Mesenchymal stem cell (in vitro differentiated cells and primary cell): ENCODE results near the gene ACOT9.

Experiments
- DNase-seq: peaks from one replicate; pipeline ENCODE4 v3.0.0-alpha.2; 2013
- H2AFZ ChIP-seq: one replicate; pipeline ENCODE4 v1.6.1; 2013; ENCODE audit warnings: low read depth, mild to moderate bottlenecking, control low read depth, inconsistent platforms, low read length, moderate library complexity
- H2AK5ac ChIP-seq: 2 replicates; pipeline ENCODE4 v1.6.1; 2013; ENCODE audit warnings: low read length, moderate library complexity, mild to moderate bottlenecking, inconsistent platforms; ENCODE audit not compliant: severe bottlenecking
- H2BK120ac ChIP-seq: one replicate; pipeline ENCODE4 v1.6.1; 2013; ENCODE audit warnings: low read depth, mild to moderate bottlenecking, inconsistent platforms, low read length, moderate library complexity
- H2BK12ac ChIP-seq, 2 experiments: one replicate each; pipeline ENCODE4 v1.6.1; 2013; ENCODE audit warnings: inconsistent platforms in 2 of 2, low read length in 2 of 2, mild to moderate bottlenecking in 2 of 2, moderate library complexity in 2 of 2, control low read depth in 1 of 2
- H2BK15ac ChIP-seq: one replicate; pipeline ENCODE4 v1.6.1; 2013; ENCODE audit warnings: mild to moderate bottlenecking, low read depth, inconsistent platforms; ENCODE audit not compliant: poor library complexity, severe bottlenecking
- H2BK5ac ChIP-seq: 2 replicates; pipeline ENCODE4 v1.6.1; 2013; ENCODE audit warnings: low read depth, mild to moderate bottlenecking, low read length, control low read depth, inconsistent platforms; ENCODE audit not compliant: poor library complexity, severe bottlenecking
- H3K14ac ChIP-seq, 2 experiments: one replicate each; pipeline ENCODE4 v1.6.1; 2013; ENCODE audit warnings: inconsistent platforms in 2 of 2, low read length in 2 of 2, control low read depth in 1 of 2, mild to moderate bottlenecking in 1 of 2, moderate library complexity in 1 of 2
- H3K18ac ChIP-seq, 2 experiments: one replicate each; pipeline ENCODE4 v1.6.1; 2013; ENCODE audit warnings: inconsistent platforms in 2 of 2, low read length in 2 of 2, control low read depth in 1 of 2, low read depth in 1 of 2, mild to moderate bottlenecking in 1 of 2
- H3K23ac ChIP-seq, 2 experiments: one replicate each; pipeline ENCODE4 v1.6.1; 2013; ENCODE audit warnings: inconsistent platforms in 2 of 2, low read length in 2 of 2, mild to moderate bottlenecking in 2 of 2, moderate library complexity in 2 of 2, control low read depth in 1 of 2
- H3K27ac ChIP-seq: 2 replicates; pipeline ENCODE4 v1.5.1; 2013; ENCODE audit warnings: mild to moderate bottlenecking, moderate library complexity, low read length, control low read depth, inconsistent platforms; ENCODE audit not compliant: poor library complexity, severe bottlenecking
- H3K27me3 ChIP-seq, 2 experiments: 2 replicates each; pipeline versions ENCODE4 v1.6.1 to v1.7.0; 2013; ENCODE audit warnings: low read length in 2 of 2, mild to moderate bottlenecking in 2 of 2, moderate library complexity in 2 of 2, control low read depth in 1 of 2, inconsistent platforms in 1 of 2; ENCODE audit not compliant: control insufficient read depth in 1 of 2, insufficient read depth in 1 of 2
- H3K36me3 ChIP-seq, 2 experiments: 2 replicates each; pipeline versions ENCODE4 v1.6.1 to v1.7.0; 2013; ENCODE audit warnings: low read length in 2 of 2, control low read depth in 1 of 2, inconsistent platforms in 1 of 2, low read depth in 1 of 2, mild to moderate bottlenecking in 1 of 2; ENCODE audit not compliant: insufficient read depth in 2 of 2, control insufficient read depth in 1 of 2
- H3K4ac ChIP-seq, 2 experiments: one replicate each; pipeline ENCODE4 v1.6.1; 2013; ENCODE audit warnings: inconsistent platforms in 2 of 2, low read length in 2 of 2, mild to moderate bottlenecking in 2 of 2, moderate library complexity in 2 of 2, control low read depth in 1 of 2, low read depth in 1 of 2
- H3K4me1 ChIP-seq: 2 replicates; pipeline ENCODE4 v1.6.1; 2013; ENCODE audit warnings: low read depth, low read length, control low read depth; ENCODE audit not compliant: control insufficient read depth, insufficient read depth
- H3K4me2 ChIP-seq: 2 replicates; pipeline ENCODE4 v1.6.1; 2013; ENCODE audit warnings: low read length, mild to moderate bottlenecking, inconsistent platforms; ENCODE audit not compliant: poor library complexity, severe bottlenecking
- H3K4me3 ChIP-seq, 2 experiments: 2 replicates each; pipeline versions ENCODE4 v1.5.1 to v1.7.0; 2013; ENCODE audit warnings: low read length in 2 of 2, mild to moderate bottlenecking in 2 of 2, control low read depth in 1 of 2, low read depth in 1 of 2; ENCODE audit not compliant: insufficient read depth in 1 of 2
- H3K79me1 ChIP-seq: replicated peaks from 2 replicates; pipeline ENCODE4 v1.6.1; 2013; ENCODE audit warnings: mild to moderate bottlenecking, control low read depth, low read length, inconsistent platforms; ENCODE audit not compliant: poor library complexity, severe bottlenecking
- H3K9ac ChIP-seq: 2 replicates; pipeline ENCODE4 v1.7.0; 2013; ENCODE audit warnings: mild to moderate bottlenecking, low read length, moderate library complexity
- H3K9me3 ChIP-seq: 2 replicates; pipeline ENCODE4 v1.7.0; 2013; ENCODE audit warnings: mild to moderate bottlenecking, low read length; ENCODE audit not compliant: control insufficient read depth
- H4K8ac ChIP-seq: one replicate; pipeline ENCODE4 v1.6.1; 2013; ENCODE audit warnings: inconsistent platforms, mild to moderate bottlenecking, low read length, moderate library complexity
- H4K91ac ChIP-seq: one replicate; pipeline ENCODE4 v1.6.1; 2013; ENCODE audit warnings: mild to moderate bottlenecking, low read length, inconsistent platforms
- WGBS: methylation state at CpG from one replicate; pipeline ENCODE4 v1.1.7; 2013; ENCODE audit warnings: mixed read lengths; 5-methylcytosine and 5-hydroxymethylcytosine counted together

The ACOT9 gene

GRCh38 chrX:23765868-23766267, 22.8 kb upstream of the ACOT9 start:
- no peak overlapping the region for H3K4me2 ChIP-seq
- H3K9me3 ChIP-seq, result no peaks in the 10 kb centered on the region
- H3K27me3 ChIP-seq, result no peaks in the 10 kb centered on the region
- H3K4me3 ChIP-seq, result no peak overlapping the region
- H4K91ac ChIP-seq, result no peak overlapping the region
- no peaks in the 10 kb centered on the region for H3K36me3 ChIP-seq
- no peaks in the 10 kb centered on the region for H3K4me1 ChIP-seq
- no peak overlapping the region for H2AFZ ChIP-seq
- no peak for DNase-seq
- no peak overlapping the region for H2AK5ac ChIP-seq
- peak overlapping the region; percentile 49 for H2BK120ac ChIP-seq
- H3K14ac ChIP-seq, result no peak overlapping the region
- no peak overlapping the region for H3K18ac ChIP-seq
- no peak overlapping the region for H3K23ac ChIP-seq
- H2BK5ac ChIP-seq, result no peak overlapping the region
- whole genome bisulfite sequencing, result 94% methylated on average over 16 of the region's 16 CpGs
- H3K27ac ChIP-seq, result no peak overlapping the region
- no peak overlapping the region for H2BK12ac ChIP-seq
- no peaks in the 10 kb centered on the region for H3K79me1 ChIP-seq
- no peak overlapping the region for H2BK15ac ChIP-seq
- H3K9ac ChIP-seq, result no peak overlapping the region
- no peak overlapping the region for H3K4ac ChIP-seq
- H4K8ac ChIP-seq, result no peak overlapping the region

GRCh38 chrX:23765449-23765848, 22.4 kb upstream of the ACOT9 start:
- H4K91ac ChIP-seq, result no peak overlapping the region
- no peaks in the 10 kb centered on the region for H3K79me1 ChIP-seq
- no peak overlapping the region for H2AFZ ChIP-seq
- H2BK120ac ChIP-seq, result no peak overlapping the region
- no peaks in the 10 kb centered on the region for H3K27me3 ChIP-seq
- no peak for DNase-seq
- no peak overlapping the region for H3K14ac ChIP-seq
- no peak overlapping the region for H3K9ac ChIP-seq
- WGBS, result 95% methylated on average over 5 of the region's 5 CpGs
- H3K4me3 ChIP-seq, result no peak overlapping the region
- H3K4ac ChIP-seq, result no peak overlapping the region
- no peaks in the 10 kb centered on the region for H3K4me1 ChIP-seq
- H2BK12ac ChIP-seq, result no peak overlapping the region
- no peak overlapping the region for H3K27ac ChIP-seq
- H2BK5ac ChIP-seq, result no peak overlapping the region
- no peak overlapping the region for H3K4me2 ChIP-seq
- no peak overlapping the region for H3K23ac ChIP-seq
- no peaks in the 10 kb centered on the region for H3K36me3 ChIP-seq
- no peak overlapping the region for H3K18ac ChIP-seq
- H4K8ac ChIP-seq, result no peak overlapping the region
- H2AK5ac ChIP-seq, result no peak overlapping the region
- H2BK15ac ChIP-seq, result no peak overlapping the region
- no peaks in the 10 kb centered on the region for H3K9me3 ChIP-seq

- no peak for DNase-seq
- H2BK5ac ChIP-seq, result no peak overlapping the region
- no peak overlapping the region for H2AK5ac ChIP-seq
- no peak overlapping the region for H2BK12ac ChIP-seq
- no peak overlapping the region for H2BK120ac ChIP-seq
- 95% methylated on average over 1 of the region's 4 CpGs for WGBS
- no peak overlapping the region for H2BK15ac ChIP-seq
- no peak overlapping the region for H3K23ac ChIP-seq
- no peak overlapping the region for H3K27ac ChIP-seq
- H3K4me2 ChIP-seq, result no peak overlapping the region
- H3K4me1 ChIP-seq, result no peaks in the 10 kb centered on the region
- no peak overlapping the region for H3K18ac ChIP-seq
- no peak overlapping the region for H4K8ac ChIP-seq
- H3K27me3 ChIP-seq, result no peaks in the 10 kb centered on the region
- H2AFZ ChIP-seq, result no peak overlapping the region
- H3K9ac ChIP-seq, result no peak overlapping the region
- H3K9me3 ChIP-seq, result no peaks in the 10 kb centered on the region
- no peak overlapping the region for H3K14ac ChIP-seq
- H4K91ac ChIP-seq, result no peak overlapping the region
- no peak overlapping the region for H3K4ac ChIP-seq
- no peaks in the 10 kb centered on the region for H3K79me1 ChIP-seq
- no peaks in the 10 kb centered on the region for H3K36me3 ChIP-seq
- no peak overlapping the region for H3K4me3 ChIP-seq
These were observed 21.3 kb upstream of the ACOT9 start for GRCh38 chrX:23764188-23764984.

- H3K4me1 ChIP-seq, result no peaks in the 10 kb centered on the region
- no peak overlapping the region for H4K8ac ChIP-seq
- H3K4ac ChIP-seq, result no peak overlapping the region
- H3K14ac ChIP-seq, result no peak overlapping the region
- WGBS, result 100% methylated on average over 2 of the region's 2 CpGs
- no peak overlapping the region for H2BK120ac ChIP-seq
- H3K18ac ChIP-seq, result no peak overlapping the region
- no peak overlapping the region for H3K4me2 ChIP-seq
- H2BK12ac ChIP-seq, result no peak overlapping the region
- no peak overlapping the region for H3K23ac ChIP-seq
- H2BK15ac ChIP-seq, result no peak overlapping the region
- H3K9me3 ChIP-seq, result no peaks in the 10 kb centered on the region
- H2AFZ ChIP-seq, result no peak overlapping the region
- H3K27me3 ChIP-seq, result no peaks in the 10 kb centered on the region
- no peaks in the 10 kb centered on the region for H3K79me1 ChIP-seq
- H4K91ac ChIP-seq, result no peak overlapping the region
- H3K9ac ChIP-seq, result no peak overlapping the region
- no peaks in the 10 kb centered on the region for H3K36me3 ChIP-seq
- no peak overlapping the region for H3K27ac ChIP-seq
- DNase-seq, result no peak
- no peak overlapping the region for H2BK5ac ChIP-seq
- H3K4me3 ChIP-seq, result no peak overlapping the region
- no peak overlapping the region for H2AK5ac ChIP-seq
These were observed 16.7 kb upstream of the ACOT9 start for GRCh38 chrX:23759821-23760220.
